SK-N-MC (cell line): ENCODE measurements around the gene SLC1A3.

Experiments
- EZH2 ChIP-seq: fragments of 200-600 bp; sonication (generic); IDR thresholded peaks from one replicate; pipeline ENCODE4 v1.6.1; 2017; ENCODE audit warnings: antibody characterized with exemption
- POLR2AphosphoS5 ChIP-seq: IDR thresholded peaks from 2 replicates; pipeline ENCODE4 v1.6.1; 2012; ENCODE audit warnings: mild to moderate bottlenecking, low read depth, low read length, borderline replicate concordance

- TF ChIP-seq EZH2 (no peak), POLR2AphosphoS5 (no peak)
Measured at GRCh38 chr5:36685631-36686288, 79.4 kb downstream of the SLC1A3 start.
